Transverse colon (tissue), 4 donors: Measurements from ENCODE around the gene VPS36. TPM values are rescaled to one million over a fixed set of nuclear protein-coding genes. Genes with fewer than 3 reads are reported as not detected.
A peak's percentile ranks its signal among the peaks of the same experiment; 100 is the strongest.
"Not testable (repeated sequence)": the region's sequence is repeated elsewhere in the genome, so short reads cannot be mapped to it uniquely, and the experiment has no call there.

Source experiments
- DNase-seq: peaks from one replicate; pipeline ENCODE4 v3.0.0-alpha.2; 2019
- H3K27ac ChIP-seq, 4 donors: fragments of 200-600 bp; sonication (generic); 2 replicates each; pipeline ENCODE4 v1.5.1; 2016 to 2018; ENCODE audit warnings: inconsistent platforms in 4 of 4
- H3K27me3 ChIP-seq: fragments of 200-600 bp; sonication (generic); 2 replicates; pipeline ENCODE4 v1.5.1; 2017; ENCODE audit warnings: inconsistent platforms
- H3K36me3 ChIP-seq, 4 donors: fragments of 200-600 bp; sonication (generic); 2 replicates each; pipeline ENCODE4 v1.5.1; 2017 to 2019; ENCODE audit warnings: inconsistent platforms in 4 of 4
- H3K4me1 ChIP-seq, 4 donors: fragments of 200-600 bp; sonication (generic); 2 replicates each; pipeline ENCODE4 v1.5.1; 2017 to 2020; ENCODE audit warnings: inconsistent platforms in 4 of 4
- H3K4me3 ChIP-seq, 4 donors: fragments of 200-600 bp; sonication (generic); 1 replicate in 1 of 4; 2 replicates in 3 of 4; pipeline versions ENCODE4 v1.5.1 to v1.6.1; 2017 to 2019; ENCODE audit warnings: inconsistent platforms in 4 of 4
- H3K9me3 ChIP-seq, 2 donors: fragments of 200-600 bp; sonication (generic); 2 replicates each; pipeline ENCODE4 v1.5.1; 2017 to 2019; ENCODE audit warnings: inconsistent platforms in 2 of 2
- EP300 ChIP-seq: sonication (generic); formaldehyde crosslinking; IDR thresholded peaks from one replicate; pipeline ENCODE4 v1.6.1; 2017; ENCODE audit warnings: antibody characterized with exemption, low read depth
- POLR2A ChIP-seq: fragments of 450-650 bp; IDR thresholded peaks from one replicate; pipeline ENCODE4 v1.6.1; 2016; ENCODE audit warnings: antibody characterized with exemption, mild to moderate bottlenecking, moderate library complexity
- POLR2AphosphoS5 ChIP-seq, 3 donors: sonication (generic); formaldehyde crosslinking; IDR thresholded peaks; one replicate each; pipeline ENCODE4 v1.6.1; 2016; ENCODE audit warnings: antibody characterized with exemption in 3 of 3
- WGBS, 2 donors: methylation state at CpG; one replicate each; pipeline ENCODE4 v1.1.5; 2018; ENCODE audit warnings: low coverage in 1 of 2; 5-methylcytosine and 5-hydroxymethylcytosine counted together
- in situ Hi-C, 4 donors: fragments of 200-750 bp; cut with MboI; loops; one replicate each; pipeline versions ENCODE4 v1.15.0 to v1.15.1; 2017; ENCODE audit warnings: low sequenced_read_pairs in 3 of 4, low pct_ligation_motif_present in 1 of 4, low pct_unique_long_range_greater_than_20kb in 1 of 4
- intact Hi-C: fragments of 100-400 bp; cut with DNase I; formaldehyde crosslinking; loops from one replicate; pipeline ENCODE4 v1.15.1; 2023; ENCODE audit warnings: low total_unique reads
- total RNA-seq, 4 donors: library from RNA; depleted of rRNA; stranded (reverse); fragments of >200 nt; gene quantifications; one replicate each; pipeline ENCODE4 v1.1.0, GENCODE V29; 2016
- TF ChIP-seq, protein P1 (sequence below), 5 experiments: fragments of 200-600 bp in 3 of 5; fragments of 450-650 bp in 2 of 5; sonication (generic) in 3 of 5; IDR thresholded peaks; 1 replicate in 2 of 5; 2 replicates in 3 of 5; pipeline ENCODE4 v1.5.1; 2016 to 2017; ENCODE audit warnings: antibody characterized with exemption in 5 of 5, inconsistent platforms in 3 of 5, mild to moderate bottlenecking in 2 of 5, moderate library complexity in 1 of 5

VPS36 gene, protein sequence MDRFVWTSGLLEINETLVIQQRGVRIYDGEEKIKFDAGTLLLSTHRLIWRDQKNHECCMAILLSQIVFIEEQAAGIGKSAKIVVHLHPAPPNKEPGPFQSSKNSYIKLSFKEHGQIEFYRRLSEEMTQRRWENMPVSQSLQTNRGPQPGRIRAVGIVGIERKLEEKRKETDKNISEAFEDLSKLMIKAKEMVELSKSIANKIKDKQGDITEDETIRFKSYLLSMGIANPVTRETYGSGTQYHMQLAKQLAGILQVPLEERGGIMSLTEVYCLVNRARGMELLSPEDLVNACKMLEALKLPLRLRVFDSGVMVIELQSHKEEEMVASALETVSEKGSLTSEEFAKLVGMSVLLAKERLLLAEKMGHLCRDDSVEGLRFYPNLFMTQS
- 100 to 1,000 TPM in 1 of 4 donors, 10 to 100 TPM in 3; 35.2 to 101 (median 71.5) TPM for total RNA-seq

DNA sequence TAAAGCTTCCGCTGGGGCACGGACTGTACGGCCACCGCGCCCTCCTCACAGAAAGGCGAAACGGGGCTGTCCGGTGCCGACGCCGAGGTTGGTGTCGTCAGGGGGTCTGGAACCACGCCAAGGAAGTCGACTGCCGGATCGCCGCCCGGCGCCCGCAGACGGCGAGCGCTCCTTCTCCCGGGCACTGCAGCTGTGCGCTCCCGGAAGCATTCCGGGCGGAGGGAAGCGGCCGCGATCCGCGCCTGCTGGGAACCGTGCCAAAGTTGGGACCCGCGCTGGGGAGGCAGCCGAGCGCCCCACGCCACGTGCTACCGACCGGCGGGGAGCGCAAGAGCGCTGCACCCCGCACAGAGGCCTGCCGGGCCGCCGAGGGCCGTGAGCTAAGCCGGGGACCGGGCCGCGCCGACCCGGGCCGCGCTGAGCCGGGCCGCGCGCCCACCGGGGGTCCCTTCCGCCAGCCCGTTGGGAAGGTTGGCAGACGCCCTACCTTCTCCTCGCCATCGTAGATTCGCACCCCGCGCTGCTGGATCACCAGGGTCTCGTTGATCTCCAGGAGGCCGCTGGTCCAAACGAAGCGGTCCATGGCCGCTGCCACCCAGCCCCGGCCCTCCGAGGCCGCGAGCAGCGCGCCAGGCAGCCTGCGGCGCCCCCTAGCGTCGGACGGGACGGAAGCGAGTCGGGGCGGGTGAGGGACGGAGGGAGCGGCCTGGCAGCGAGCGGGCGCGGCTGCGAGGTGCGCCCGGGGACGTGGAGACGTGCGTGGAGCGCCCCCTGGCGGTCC lies at the start of gene VPS36:
Gene VPS36 (minus strand): TSS at position 623 of the 781 bp plus-strand sequence. CDS start 40 bp downstream, at position 583.
- WGBS, 2 donors: 0% methylated on average over 37 of the region's 105 CpGs; no CpG with 5 or more reads in 1 of the 2 donors
- H3K9me3 ChIP-seq: no peaks in the 10 kb centered on the region
- no peak for TF ChIP-seq EP300
- peak; percentile 94 for TF ChIP-seq POLR2A
- TF ChIP-seq, protein P1, sequence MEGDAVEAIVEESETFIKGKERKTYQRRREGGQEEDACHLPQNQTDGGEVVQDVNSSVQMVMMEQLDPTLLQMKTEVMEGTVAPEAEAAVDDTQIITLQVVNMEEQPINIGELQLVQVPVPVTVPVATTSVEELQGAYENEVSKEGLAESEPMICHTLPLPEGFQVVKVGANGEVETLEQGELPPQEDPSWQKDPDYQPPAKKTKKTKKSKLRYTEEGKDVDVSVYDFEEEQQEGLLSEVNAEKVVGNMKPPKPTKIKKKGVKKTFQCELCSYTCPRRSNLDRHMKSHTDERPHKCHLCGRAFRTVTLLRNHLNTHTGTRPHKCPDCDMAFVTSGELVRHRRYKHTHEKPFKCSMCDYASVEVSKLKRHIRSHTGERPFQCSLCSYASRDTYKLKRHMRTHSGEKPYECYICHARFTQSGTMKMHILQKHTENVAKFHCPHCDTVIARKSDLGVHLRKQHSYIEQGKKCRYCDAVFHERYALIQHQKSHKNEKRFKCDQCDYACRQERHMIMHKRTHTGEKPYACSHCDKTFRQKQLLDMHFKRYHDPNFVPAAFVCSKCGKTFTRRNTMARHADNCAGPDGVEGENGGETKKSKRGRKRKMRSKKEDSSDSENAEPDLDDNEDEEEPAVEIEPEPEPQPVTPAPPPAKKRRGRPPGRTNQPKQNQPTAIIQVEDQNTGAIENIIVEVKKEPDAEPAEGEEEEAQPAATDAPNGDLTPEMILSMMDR (IDR thresholded peaks at IDR 0.05): peak in 4 of 5 experiments; percentile 98 to 100 (median 100)
- peak; percentile 75 to 96 (median 95) for TF ChIP-seq POLR2AphosphoS5 (IDR thresholded peaks at IDR 0.05)
- no peaks in the 10 kb centered on the region for H3K36me3 ChIP-seq
- intact Hi-C loops (no loop called here), in situ Hi-C loops (loop anchor here in 3 of 4 donors (25.0 kb wide), 3 partner anchors 212 to 438 kb away; partner anchors contain the start of genes SUGT1 (in 2 of the 3), ALG11 (in 1 of the 3), ATP7B (in 1 of the 3) and UTP14C (in 1 of the 3))
- peak within 1 kb of the TSS; percentile 94 to 99 (median 96) for H3K27ac ChIP-seq
- H3K4me1 ChIP-seq: peaks cover 8 to 39% (median 27%) of the 10 kb centered on the region in 4 donors
- no peaks in the 10 kb centered on the region for H3K27me3 ChIP-seq
- H3K4me3 ChIP-seq: peak within 1 kb of the TSS; percentile 61 to 97 (median 67)
- DNase-seq: peak; percentile 98

DNA sequence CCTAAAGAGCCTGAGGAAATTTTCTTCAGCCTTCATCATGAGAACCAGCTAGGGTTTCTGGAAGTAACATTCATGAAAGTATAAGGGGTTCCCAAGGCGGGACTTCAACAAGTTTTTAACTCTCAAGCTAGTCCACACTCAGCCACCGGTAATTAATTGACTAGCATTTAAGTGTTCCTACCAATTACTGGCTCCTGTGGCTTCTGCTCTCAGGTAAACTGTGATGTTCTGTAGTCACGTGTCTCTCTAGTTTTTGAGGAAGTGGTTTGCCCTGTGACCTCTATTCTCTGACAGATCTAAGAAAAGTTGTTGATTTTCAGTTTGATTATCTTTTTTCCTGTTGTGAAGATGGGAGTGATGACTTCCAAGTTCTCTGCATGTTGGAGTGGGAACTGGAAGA lies 47.5 kb upstream of the VPS36 start:
- in situ Hi-C loops, DNase-seq, H3K4me1 ChIP-seq, H3K36me3 ChIP-seq, H3K9me3 ChIP-seq, H3K27ac ChIP-seq, intact Hi-C loops, H3K4me3 ChIP-seq, H3K27me3 ChIP-seq: not testable (repeated sequence)
- WGBS, 2 donors: 53% methylated on average over 3 of the region's 3 CpGs; no CpG with 5 or more reads in 1 of the 2 donors

DNA sequence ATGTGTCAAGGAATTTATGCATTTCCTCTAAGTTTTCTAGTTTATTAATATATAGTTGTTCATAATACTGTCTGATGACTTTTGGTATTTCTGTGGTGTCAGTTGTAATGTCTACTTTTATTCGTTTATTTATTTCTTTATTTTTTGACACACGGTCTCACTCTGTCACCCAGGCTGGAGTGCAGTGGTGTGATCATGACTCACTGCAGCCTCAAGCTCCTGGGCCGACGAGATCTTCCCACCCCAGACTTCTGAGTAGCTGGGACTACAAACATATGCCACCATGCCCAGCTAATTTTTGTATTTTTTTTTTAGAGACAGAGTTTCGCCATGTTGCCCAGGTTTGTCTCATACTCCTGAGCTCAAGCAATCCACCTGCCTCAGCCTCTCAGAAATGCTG lies 43.8 kb upstream of the VPS36 start:
- H3K27ac ChIP-seq, H3K4me3 ChIP-seq, H3K36me3 ChIP-seq, H3K9me3 ChIP-seq, H3K27me3 ChIP-seq, H3K4me1 ChIP-seq, in situ Hi-C loops, DNase-seq, intact Hi-C loops: not testable (repeated sequence)
- 98 to 100% methylated on average over 4 of the region's 5 CpGs for WGBS, 2 donors

DNA sequence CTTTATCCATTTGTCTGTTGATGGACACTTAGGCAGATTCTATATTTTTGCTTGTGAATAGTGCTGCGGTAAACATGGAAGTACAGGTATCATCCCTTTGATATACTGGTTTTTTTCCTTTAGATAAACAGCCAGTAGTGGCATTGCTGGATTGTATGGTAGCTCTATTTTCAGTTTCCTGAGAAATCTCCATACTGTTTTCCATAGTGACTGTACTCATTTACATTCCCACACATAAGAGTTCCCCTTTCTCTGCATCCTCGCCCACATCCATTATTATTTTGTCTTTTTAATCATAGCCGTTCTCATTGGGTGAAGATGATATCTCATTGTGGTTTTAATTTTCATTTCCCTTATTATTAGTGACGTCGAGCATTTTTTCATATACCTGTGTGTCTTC lies 40.6 kb upstream of the VPS36 start:
- WGBS, 2 donors: 75 to 88% methylated on average over 2 to 3 of the region's 5 CpGs
- H3K4me3 ChIP-seq, in situ Hi-C loops, DNase-seq, H3K9me3 ChIP-seq, H3K36me3 ChIP-seq, intact Hi-C loops, H3K27me3 ChIP-seq, H3K4me1 ChIP-seq, H3K27ac ChIP-seq: not testable (repeated sequence)

DNA sequence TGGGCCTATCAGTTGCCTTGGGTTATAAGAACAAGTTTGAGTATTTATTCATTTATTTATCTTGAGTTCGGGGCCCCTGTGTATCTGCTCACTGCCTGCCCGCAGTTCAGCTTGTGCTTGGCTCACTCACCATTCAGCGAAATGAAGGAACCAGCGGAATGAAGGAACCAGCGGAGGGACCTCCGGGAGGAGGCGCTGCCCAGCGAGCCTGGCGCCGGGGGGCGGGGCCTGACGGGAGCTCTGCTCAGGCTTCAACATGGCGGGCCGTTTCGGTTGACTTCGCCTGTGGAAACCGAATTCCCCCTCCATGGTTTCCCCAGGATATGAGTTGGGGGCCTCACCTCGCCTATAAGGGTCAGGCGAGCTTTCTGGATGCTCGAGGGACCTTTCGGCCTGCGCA lies 38.3 kb upstream of the VPS36 start:
- in situ Hi-C loops, H3K9me3 ChIP-seq, DNase-seq, intact Hi-C loops, H3K27me3 ChIP-seq, H3K4me3 ChIP-seq, H3K36me3 ChIP-seq, H3K4me1 ChIP-seq, H3K27ac ChIP-seq: not testable (repeated sequence)
- no CpG with 5 or more reads among the region's 22 CpGs for WGBS, 2 donors

DNA sequence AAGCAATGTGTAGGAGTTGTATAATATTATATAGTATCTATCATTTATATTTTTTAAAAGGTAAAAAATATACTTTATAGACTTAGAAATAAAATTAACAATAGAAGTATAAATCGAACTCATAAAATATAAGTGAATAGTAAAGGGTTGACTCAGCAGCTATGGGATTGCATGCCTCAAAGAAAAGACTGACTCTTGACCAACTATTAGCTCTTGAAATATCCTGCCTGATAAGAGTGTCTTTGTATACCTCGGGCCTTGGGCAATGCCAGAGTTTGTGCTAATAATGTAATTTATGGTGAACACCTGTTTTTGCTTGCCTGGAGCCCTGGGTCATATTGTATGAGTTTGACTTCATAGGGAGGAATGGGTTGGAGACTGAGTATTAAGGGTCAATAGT lies 36.6 kb upstream of the VPS36 start:
- H3K27ac ChIP-seq, intact Hi-C loops, H3K4me3 ChIP-seq, H3K27me3 ChIP-seq, DNase-seq, H3K4me1 ChIP-seq, H3K36me3 ChIP-seq, in situ Hi-C loops, H3K9me3 ChIP-seq: not testable (repeated sequence)
- WGBS, 2 donors: 61 to 70% methylated on average over 1 to 2 of the region's 2 CpGs

DNA sequence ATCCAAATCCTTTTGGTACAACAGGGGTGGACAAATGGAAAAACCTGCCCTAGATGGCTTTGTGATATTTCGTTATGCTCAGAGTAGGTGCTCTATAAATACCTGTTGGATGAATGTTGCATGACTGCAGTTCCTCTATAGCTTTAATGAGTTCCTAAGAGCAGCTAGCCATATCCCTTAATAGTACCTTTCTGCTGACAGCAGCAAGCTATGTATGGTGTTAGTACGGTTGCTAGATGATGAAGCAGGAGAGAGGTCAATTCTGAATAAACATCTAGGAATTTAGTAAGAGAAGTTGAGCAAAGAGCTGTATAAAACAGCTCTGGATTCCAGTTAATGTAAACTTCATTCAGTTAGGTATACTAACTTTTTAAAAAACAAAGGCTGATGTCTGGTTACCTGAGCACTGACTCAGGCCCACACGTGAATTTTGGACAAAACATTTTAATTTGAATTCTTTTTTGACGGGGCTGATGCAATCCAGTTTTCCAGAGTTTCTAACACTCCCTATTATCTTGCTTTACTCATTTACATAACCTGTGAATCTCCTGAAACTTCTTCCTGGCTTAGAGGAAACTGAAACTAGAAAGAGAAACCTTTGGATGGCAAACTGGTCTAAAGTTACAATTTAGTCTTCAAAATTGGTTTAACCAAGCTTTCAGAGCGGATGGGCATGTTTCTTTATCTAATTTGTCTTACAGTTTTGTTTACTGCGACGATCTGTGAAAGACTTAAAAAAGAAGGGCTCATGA lies 30.4 kb upstream of the VPS36 start:
- DNase-seq, H3K9me3 ChIP-seq, in situ Hi-C loops, H3K4me3 ChIP-seq, H3K27me3 ChIP-seq, H3K27ac ChIP-seq, H3K36me3 ChIP-seq, H3K4me1 ChIP-seq, intact Hi-C loops: not testable (repeated sequence)
- 83 to 90% methylated on average over 3 to 6 of the region's 7 CpGs for WGBS, 2 donors

DNA sequence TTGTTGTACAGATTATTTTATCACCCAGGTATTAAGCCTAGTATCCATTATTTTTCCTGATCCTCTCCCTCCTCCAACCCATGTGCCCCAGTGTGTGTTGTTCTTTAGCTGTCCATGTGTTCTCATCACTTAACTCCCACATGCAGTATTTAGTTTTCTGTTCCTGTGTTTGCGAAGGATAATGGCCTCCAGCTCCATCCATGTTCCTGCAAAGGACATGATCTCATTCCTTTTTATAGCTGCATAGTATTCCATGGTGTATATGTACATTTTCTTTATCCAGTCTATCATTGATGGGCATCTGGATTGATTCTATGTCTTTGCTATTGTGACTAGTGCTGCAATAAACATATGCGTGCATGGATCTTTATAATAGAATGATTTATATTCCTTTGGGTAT lies 18.1 kb upstream of the VPS36 start:
- in situ Hi-C loops: loop anchor here in 3 of 4 donors (25.0 kb wide), 3 partner anchors 194 to 456 kb away; partner anchors contain the start of genes SUGT1 (in 2 of the 3), ALG11 (in 1 of the 3), ATP7B (in 1 of the 3) and UTP14C (in 1 of the 3)

More for the DNA sequence above, 18.1 kb upstream of the VPS36 start:
- H3K4me3 ChIP-seq, DNase-seq, H3K9me3 ChIP-seq, H3K27me3 ChIP-seq, H3K27ac ChIP-seq, intact Hi-C loops, H3K4me1 ChIP-seq: not testable (repeated sequence)
- 90 to 94% methylated on average over 2 of the region's 2 CpGs for WGBS, 2 donors
- H3K36me3 ChIP-seq: peaks cover 0 to 20% (median 5%) of the 10 kb centered on the region in 4 donors
